Stimulated activated CD8-positive, alpha-beta memory T cell treated with anti-CD3 and anti-CD28 coated beads, Interleukin-12 subunit alpha, Interleukin-12 subunit beta, amount 100 ng/mL, for 1 hour (primary cell): Measurements from ENCODE around the gene RAE1.
"Not testable (repeated sequence)": the region's sequence is repeated elsewhere in the genome, so short reads cannot be mapped to it uniquely, and the experiment has no call there.

Experiments used
- DNase-seq: peaks from one replicate; pipeline ENCODE4 v3.0.0-alpha.2; 2020; ENCODE audit warnings: low read depth

Gene RAE1

DNA sequence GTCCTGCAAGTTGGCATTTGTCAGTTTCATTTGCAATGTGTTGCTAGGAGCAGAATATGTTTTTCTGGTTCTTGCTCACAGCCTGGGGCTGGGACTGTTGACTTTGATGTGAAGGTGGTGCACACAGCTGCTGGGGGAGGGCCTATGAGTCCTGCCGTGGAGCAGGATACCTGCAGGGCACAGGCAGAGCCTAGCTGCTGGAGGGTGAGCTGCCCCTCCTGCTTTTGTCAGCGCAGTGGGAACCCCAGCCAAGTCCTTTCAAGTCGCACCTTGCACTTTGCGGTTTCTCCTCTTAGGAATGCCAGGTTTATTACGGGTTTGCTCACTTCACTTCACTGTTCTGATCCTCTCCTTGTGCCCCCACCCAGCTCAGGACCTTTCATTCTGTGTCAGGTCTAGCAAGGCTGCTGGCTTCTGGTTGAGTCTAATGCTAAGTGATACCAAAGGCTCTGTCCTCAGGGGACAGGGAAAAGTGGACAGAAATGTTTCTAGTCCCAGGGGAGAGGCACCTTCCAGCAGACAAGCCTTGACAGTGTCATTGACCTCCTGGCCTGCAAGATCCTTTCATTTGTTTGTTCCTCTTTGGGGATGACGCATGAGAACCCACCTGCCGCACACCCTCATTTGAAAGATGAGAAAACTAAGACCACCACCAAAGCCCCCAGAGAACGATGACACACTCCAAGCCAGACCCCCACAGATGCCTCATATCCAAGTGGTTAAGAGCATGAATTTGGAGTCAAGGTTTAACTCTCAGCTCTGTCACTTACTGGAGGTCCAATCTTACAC lies 24.2 kb upstream of the RAE1 start:
- DNase-seq, result no peak

DNA sequence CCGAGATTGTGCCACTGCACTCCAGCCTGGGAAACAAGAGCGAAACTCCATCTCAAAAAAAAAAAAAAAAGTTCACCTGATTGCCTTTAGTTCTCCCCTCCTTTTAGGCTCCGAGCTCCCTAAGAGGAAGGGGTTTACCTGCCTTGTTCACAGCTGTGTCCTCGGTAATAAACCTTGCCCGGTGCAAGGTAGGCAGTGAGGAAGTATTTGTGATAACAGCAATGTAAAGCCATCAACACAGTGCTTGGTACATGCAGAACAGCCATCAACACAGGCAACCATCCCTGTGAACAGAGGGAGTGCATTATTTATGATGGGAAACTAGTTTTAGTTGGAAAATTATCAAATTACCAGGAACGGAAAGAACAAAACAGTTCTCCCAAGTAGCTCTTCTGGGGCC lies 23.2 kb upstream of the RAE1 start:
- DNase-seq, result no peak

DNA sequence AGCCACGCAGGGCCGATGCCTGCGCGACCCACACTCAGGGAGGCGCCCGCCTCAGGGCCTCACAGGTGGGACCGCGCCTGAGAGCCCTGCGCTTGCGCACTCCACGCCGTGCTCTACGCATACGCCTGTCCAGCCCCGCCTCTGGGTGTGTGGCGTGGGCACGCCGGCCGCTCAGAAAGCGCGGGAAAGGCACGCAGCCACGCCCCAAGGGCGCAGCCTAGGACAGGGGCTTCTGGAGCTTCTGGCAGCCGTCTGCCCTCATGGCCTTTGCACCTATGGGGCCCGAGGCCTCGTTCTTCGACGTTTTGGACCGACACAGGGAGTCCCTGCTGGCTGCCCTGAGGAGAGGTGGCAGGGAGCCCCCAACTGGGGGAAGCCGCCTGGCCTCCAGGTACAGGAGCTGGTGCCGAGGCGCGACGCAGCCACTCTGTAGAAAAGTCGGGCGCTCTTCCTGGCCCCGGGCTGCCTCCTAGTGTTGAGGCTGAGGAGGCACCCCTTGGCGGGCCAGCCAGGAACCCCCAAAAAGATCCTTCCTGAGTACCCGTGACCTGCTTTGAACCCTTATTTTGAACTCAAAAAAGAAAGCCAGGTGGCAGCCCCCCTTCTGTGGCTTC lies 21.3 kb upstream of the RAE1 start, which contains the start of gene SPO11:
SPO11 (plus strand) TSS at position 196 of the 614 bp plus-strand sequence; CDS start at position 261, 65 bp downstream.
- DNase-seq, result no peak

DNA sequence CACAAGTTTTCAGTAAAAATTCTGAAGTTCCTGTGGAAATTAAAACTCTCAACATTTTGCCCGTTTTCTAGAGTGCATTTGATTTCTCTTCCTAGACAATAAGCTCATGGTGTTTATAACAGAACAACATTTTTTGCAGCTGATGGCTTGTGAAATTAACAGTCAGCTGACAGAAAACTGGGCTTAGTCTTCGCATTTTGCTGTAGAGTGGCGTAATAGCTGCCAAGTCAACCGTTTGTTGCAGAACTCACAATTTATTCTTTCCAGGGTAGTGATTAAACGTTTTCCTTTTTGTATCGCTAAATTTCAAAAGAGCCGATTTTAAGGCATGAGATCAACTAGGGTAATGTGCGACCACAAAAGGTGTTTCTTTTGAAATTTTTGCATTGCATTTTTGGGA lies 20.1 kb upstream of the RAE1 start:
- no peak for DNase-seq

DNA sequence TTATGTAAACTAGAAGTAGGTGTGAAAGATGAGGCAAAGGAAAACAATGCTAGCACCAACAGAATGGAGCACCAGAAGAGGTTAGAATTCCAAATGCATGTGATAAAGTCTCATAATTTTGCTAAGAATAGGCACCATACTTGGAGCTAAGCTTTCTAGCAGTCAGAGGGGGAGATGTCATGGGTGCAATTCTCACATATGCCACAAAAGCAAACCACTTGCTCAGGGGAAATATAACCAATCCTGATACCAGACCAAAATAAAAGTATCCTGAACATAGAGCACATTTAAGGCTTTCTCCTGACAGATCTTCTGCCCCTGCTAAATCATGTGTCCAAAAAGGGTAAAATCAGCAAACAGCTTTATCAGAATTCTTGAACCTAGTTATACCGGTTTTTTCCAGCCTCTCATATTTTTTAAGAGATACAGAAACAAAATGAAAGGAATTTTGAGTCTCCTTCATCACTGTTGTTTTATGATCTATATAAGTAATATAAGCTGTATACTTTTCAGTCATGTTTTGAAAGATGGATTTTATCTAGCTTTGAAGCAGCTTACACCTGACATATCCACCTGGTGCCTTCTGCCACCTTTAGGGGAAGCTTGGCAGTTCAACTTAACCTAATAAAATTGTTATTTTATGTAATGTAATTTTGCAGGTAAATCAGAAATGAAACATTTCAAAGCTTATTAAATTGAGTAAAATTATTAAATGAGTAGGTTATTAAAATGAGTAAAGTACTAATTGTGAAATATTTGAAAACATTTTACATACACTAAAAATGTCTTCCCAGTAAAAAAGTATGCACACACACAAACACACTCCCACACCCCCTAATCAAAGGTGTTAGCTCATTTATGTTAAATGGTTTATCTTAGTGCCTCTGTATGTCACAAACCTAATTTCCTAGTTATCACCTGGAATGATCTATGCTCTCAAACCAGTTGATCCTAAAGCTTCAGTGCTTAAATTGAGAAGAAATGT lies 18.7 kb upstream of the RAE1 start:
- DNase-seq, result no peak

DNA sequence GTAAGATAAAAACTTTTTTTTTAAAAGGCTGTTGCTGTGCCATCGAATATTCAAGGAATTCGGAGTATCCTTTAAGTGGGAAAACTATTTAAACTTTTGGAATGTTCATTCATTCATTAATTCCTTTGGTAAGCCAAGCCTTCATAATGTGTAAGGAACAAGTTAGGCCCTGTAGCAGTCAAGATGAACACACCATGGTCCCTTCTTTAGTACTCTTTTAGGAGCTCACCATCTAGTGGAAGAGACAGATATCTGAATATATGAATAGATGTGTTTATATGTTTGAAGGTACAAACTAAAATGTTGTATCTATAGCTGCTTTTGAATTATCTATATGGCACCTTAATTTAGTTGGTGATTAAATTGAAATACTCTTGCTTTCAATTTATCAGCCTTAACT lies 15.7 kb upstream of the RAE1 start:
- no peak for DNase-seq

DNA sequence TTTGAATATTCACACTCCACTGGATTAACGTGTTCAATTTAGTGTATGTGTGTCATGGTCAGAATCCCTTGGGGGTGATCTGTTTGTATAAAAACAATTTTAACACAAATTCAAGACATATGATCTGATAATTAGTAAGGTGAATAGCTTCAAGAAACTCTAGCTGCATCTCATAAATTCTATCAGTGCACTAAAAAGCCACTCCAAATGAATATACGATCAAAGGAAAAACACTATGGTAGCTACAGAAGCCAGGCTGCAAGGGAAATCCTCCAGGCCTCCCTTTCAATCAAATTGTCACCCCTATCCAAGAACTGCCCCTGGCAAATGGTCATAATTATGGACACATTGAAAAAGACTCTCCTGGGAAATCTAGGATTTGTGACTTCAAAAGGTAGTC lies 9.4 kb upstream of the RAE1 start:
- DNase-seq, result no peak

DNA sequence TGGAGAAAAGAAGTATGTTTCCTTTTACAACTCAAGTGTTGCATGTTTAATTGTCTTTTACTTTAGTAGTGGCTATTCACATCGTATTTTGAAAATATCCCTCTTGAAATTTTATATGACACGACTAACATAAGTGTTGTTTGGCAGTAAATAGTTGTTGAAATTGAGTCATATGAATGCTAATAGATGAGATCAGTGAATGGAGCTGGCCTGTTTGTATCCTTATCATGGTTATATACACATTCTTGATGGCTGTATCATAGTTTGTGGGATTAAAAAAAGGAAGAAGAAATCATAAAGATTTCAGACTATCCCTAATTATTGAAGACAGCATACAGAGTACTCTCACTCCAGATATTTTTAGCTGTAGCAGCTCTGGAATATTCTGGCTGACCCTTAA lies 8.2 kb upstream of the RAE1 start:
- no peak for DNase-seq

DNA sequence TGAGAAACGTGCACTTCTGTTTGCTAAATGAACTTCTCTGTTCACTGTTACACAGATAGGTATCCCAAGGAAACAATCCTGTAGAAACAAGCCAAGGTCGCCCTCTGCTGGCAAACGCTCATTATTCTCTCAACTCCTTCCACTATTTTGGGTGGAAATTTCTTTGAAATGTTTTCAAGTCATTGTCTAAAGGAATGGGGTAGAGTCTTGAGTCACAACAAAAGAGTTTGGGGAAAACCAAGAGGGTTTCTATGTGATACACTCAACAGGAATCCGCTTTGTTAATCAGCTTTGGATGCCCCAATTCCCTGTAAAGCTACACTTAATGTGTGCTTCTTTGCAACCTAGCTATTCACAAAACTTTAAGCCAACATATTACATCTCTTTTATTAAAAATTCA lies 4.6 kb upstream of the RAE1 start:
- peak; percentile 54 for DNase-seq

DNA sequence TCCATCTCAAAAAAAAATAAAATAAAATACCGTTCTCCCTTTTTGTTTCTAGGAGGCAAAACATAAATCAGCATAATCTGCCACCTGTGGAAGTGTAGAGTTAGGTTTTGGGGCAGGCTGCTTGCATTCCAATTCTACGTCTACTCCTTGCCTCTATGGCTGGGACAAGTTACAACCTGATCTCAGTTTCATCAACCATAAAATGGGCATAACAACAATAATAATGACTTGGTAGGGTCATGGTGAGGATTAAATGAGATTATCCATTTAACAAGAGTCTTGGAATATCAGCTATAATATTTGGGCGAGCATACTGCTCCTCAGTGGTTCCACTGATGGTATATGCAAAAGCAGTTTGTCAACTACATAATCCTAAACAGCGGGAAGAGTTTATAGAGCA lies 3.7 kb upstream of the RAE1 start:
- DNase-seq, result no peak

DNA sequence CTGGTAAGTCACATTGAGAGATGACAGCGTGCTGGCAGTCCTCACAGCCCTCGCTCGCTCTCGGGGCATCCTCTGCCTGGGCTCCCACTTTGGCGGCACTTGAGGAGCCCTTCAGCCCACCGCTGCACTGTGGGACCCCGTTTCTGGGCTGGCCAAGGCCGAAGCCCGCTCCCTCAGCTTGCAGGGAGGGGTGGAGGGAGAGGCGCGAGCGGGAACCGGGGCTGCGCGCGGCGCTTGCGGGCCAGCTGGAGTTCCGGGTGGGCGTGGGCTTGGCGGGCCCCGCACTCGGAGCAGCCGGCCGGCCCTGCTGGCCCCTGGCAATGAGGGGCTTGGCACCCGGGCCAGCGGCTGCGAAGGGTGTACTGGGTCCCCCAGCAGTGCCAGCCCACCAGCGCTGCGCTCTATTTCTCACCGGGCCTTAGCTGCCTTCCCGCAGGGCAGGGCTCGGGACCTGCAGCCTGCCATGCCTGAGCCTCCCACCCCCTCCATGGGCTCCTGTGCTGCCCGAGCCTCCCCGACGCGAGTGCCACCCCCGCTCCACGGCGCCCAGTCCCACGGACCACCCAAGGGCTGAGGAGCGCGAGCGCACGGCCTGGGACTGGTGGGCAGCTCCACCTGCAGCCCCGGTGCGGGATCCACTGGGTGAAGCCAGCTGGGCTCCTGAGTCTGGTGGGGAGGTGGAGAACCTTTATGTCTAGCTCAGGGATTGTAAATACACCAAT lies 2.7 kb upstream of the RAE1 start:
- not testable (repeated sequence) for DNase-seq

DNA sequence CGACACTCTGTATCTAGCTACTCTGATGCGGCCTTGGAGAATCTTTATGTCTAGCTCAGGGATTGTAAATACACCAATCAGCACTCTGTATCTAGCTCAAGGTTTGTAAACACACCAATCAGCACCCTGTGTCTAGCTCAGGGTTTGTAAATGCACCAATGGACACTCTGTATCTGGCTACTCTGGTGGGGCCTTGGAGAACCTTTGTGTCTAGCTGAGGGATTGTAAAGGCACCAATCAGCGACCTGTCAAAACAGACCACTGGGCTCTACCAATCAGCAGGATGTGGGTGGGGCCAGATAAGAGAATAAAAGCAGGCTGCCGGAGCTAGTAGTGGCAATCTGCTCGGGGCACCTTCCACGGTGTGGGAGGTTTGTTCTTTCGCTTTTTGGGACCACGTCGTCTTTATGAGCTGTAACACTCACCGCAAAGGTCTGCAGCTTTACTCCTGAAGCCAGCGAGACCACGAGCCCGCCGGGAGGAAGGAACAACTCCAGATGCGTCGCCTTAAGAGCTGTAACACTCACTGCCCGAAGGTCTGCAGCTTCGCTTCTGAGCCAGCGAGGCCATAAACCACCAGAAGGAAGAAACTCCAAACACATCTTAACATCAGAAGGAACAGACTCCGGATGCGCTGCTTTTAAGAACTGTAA lies 2.0 kb upstream of the RAE1 start:
- not testable (repeated sequence) for DNase-seq

DNA sequence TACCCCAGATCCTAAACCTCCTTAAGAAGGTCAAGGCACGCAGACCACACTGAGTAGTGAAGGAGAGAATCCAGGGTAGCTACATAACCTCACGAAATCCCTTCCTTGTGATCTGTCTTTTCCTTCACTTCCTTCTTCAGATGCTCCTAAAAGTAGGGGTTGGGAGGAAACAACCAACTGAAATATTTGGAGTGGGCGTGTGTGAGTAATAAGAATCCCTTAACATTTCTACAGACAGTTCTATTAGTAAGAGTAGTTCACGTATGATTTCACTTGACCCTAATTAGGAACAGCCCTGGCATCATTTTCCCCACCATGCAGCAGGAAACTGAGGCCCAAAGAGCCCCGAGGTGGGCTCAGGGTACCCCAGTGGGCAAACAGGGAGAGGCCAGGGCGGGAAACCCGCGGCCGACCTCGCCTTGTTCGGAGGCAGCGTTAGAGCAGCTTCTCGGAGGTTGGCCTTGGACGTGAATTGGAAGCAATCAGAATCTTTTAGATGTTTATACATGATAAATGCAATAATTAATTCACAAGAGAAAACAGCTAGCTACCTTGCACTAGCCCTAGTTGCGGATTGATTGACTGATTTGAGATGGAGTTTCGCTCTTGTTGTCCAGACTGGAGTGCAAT lies 859 bp upstream of the RAE1 start:
- DNase-seq, result no peak

DNA sequence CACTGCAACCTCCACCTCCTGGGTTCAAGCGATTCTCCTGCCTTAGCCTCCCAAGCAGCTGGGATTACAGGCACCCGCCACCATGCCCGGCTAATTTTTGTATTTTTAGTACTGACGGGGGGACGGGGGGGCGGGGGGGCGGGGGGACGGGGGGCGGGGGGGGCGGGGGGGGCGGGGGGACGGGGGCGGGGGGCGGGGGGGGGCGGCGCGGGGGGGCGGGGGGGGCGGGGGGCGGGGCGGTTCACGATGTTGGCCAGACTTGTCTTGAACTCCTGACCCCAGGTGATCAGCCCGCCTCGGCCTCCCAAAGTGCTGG lies 371 bp upstream of the RAE1 start:
- DNase-seq, result not testable (repeated sequence)

DNA sequence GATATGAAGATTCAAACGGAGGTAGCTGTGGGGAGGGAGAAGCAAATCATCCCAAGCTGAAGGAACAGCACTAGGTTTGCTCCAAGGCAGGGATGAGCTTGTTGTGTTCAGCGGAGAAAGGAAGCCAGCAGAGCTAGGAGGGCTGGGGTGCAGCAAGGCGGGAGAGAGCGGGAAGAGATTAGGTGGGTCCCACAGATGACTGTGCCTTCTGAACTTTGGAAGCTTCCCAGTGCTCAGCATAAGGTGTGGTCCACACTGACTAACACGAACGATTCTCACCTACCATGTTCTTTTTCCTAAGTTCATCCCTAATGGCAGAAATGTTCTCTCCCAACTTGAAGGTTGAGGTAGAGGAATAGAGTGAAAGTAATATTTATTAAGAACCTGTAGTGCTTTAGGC lies 1.2 kb downstream of the RAE1 start:
- DNase-seq, result no peak

DNA sequence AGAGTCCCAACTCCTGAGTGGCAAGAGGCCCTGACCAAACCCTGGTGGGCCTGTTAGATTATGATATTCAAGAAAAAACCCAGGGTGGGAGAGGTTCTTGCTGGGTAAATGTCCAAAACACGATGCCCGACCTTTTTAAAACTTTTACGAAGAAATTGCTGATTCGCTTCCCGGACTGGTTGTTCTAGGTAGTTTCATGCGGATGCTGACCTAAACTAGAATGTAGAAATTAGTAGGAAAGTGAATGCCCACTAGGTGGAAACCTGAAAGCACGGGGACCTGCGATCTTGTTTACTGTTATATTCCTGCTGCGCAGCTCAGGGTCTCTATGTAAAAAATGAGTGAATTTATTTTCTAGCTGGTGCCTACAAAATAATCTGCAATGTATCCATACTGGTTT lies 2.3 kb downstream of the RAE1 start:
- no peak for DNase-seq

DNA sequence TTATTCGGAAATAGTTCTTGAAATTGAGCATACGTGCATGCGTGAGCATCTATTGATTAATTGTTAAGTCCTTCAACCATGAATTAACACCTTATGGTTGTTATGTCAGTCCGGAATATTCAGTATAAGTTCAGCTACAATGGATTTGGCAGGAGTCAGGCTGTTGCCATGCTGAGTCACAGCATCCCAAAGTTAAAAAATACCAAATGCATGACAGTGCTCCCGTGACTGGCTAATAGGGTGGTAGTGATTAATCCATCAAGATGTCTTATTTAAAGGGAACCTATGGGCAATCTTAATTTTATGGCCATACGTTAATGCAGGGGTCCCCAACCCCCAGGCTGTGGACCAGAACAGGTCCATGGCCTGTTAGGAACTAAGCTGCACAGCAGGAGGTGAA lies 10.5 kb downstream of the RAE1 start:
- DNase-seq, result no peak

DNA sequence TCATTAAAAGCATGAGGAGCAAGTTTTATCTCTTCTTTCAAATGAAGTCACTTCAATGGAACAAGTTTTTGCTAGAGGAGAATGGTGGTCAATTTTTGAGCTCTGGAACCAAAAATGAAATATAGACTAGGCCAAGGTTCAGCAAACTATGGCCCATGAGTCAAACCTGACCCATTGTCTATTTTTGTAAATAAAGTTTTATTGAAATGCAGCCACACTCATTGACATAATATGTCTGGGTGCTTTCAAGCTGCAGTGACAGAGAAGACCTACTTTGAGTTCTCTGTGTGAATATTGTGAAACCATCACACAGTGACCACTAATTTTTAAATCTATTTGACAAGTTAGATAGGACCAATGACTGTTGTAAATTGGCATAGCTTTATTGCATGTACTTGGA lies 13.4 kb downstream of the RAE1 start:
- DNase-seq, result no peak

DNA sequence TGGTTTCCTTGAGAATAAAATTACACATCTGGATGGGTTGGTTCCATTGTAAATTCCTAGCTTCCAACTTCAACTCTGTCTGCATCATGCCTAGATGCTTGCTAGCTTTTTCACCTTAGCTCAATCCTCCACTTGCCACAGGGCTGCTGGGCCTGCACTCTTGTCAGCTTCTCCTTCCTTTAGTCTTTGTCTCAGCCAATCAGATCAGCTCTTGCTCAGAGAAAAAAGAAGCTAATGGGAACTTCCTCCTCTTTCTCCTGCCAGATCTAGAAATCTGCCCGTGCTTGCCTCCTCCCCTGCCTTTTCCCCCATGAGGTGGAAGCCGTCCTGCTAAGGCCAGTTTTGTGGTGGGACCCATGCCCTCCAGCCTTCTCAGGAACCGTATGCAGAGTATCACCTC lies 18.5 kb downstream of the RAE1 start:
- no peak for DNase-seq

DNA sequence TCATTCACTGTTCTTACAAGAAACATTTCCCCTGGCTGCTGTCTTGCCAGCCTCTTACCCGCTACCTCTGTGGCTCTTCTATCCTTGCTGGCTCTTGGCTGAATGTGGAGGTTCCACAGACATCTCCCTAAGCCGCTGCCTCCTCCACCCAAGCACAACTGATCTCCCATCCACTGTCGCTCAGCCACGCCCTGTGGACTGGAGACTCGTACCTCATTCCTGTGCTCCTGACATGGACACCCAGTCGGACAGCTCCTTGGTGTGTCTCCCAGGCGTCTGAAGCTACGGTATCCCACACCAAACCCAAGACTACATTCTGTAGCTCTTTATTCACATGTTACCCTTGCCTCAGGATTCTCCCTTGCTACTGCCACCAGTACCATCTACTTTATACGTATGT lies 19.3 kb downstream of the RAE1 start:
- DNase-seq, result no peak

DNA sequence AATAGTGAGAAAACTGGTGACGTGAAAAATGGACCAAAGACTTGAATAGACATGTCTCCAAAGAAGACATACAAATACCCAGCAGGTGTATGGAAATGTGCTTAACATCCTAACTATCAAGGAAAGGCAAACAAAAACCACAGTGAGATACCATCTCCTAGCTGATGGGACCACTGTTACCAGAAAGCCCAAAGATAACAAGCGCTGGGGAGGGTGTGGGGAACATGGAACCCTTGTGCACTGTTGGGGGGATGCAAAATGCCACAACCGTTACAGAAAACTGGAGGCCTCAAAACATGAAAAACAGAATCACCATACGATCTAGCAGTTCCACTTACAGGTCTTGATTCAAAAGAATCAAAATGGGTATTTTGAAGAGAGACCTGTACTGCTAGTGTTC lies 20.3 kb downstream of the RAE1 start:
- DNase-seq, result no peak
